Measurements from ENCODE around the gene AP5Z1. TPM values are rescaled to one million over a fixed set of nuclear protein-coding genes. Genes with fewer than 3 reads are reported as not detected.

The AP5Z1 gene
- polyA plus RNA-seq, 2 of the 4 experiments (the other 2 are of a cell fraction) = 6.8 to 21.8 TPM

- TF ChIP-seq FOXS1 (CRISPR knock-in tag; IDR thresholded peaks at IDR 0.05) (peak; percentile 56; the same call in 1 of the 2 replicates), MYC (IDR thresholded peaks at IDR 0.05; ENCODE audit: borderline replicate concordance, low read length) (peak; percentile 75; the same call in 1 of the 2 replicates), RFX5 (IDR thresholded peaks at IDR 0.05) (no peak), RCOR1 (IDR thresholded peaks at IDR 0.05; ENCODE audit: low read depth, low read length) (no peak), SREBF2 (IDR thresholded peaks at IDR 0.05) (no peak), EP300 (IDR thresholded peaks at IDR 0.05) (peak; percentile 90 to 96; a peak in 4 of 5 replicates), CHD2 (IDR thresholded peaks at IDR 0.05; ENCODE audit: low read length, partially characterized antibody) (peak; percentile 29), TFCP2L1 (CRISPR knock-in tag; IDR thresholded peaks at IDR 0.05) (no peak), NPAS2 (CRISPR knock-in tag; IDR thresholded peaks at IDR 0.05; ENCODE audit: borderline replicate concordance) (no peak), CBX2 (IDR thresholded peaks at IDR 0.05; ENCODE audit: borderline replicate concordance, low read depth) (no peak), EHF (CRISPR knock-in tag; IDR thresholded peaks at IDR 0.05) (peak; percentile 77; the same call in 1 of the 2 replicates), BHLHE40 (IDR thresholded peaks at IDR 0.05; ENCODE audit: low read depth, low read length) (no peak), NFE2L2 (conservative IDR thresholded peaks at IDR 0.05; ENCODE audit: low read length) (peak; percentile 92), ATOH8 (CRISPR knock-in tag; IDR thresholded peaks at IDR 0.05; ENCODE audit: low read depth) (peak; percentile 35; the same call in 1 of the 2 replicates), RNF2 (IDR thresholded peaks at IDR 0.05; ENCODE audit: borderline replicate concordance, low read depth) (no peak)
- TF ChIP-seq, protein P1, sequence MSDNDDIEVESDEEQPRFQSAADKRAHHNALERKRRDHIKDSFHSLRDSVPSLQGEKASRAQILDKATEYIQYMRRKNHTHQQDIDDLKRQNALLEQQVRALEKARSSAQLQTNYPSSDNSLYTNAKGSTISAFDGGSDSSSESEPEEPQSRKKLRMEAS (IDR thresholded peaks at IDR 0.05) = peak; percentile 88
Observed at GRCh38 chr7:4738711-4739527, 36.5 kb upstream of the AP5Z1 start (continued).

DNA sequence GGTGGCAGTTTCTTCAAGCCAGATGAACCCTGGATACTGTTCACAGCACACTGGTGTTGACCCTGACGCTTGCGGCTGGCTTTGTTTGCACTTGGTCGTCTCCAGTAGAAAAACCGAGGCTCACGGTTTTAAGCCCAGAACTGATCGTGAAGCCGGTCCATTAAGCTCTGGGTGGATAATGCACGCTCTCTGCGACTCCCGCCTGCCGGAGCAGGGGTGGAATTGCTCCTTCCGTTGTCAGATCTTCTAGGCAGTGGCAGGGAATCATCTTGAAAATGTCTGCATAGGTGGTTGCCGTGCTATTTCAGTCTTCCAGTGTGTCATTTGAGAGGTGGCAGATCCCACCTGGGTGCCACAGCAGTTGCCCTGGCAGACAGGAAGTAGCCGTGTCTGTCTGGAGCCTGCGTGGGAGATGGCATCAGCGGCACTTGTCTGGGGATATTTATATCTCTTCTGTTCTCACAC is 35.9 kb upstream of the AP5Z1 start:
- H3K4me3 ChIP-seq = peak overlapping the region; percentile 23; the same call in 2 of the 3 replicates

DNA sequence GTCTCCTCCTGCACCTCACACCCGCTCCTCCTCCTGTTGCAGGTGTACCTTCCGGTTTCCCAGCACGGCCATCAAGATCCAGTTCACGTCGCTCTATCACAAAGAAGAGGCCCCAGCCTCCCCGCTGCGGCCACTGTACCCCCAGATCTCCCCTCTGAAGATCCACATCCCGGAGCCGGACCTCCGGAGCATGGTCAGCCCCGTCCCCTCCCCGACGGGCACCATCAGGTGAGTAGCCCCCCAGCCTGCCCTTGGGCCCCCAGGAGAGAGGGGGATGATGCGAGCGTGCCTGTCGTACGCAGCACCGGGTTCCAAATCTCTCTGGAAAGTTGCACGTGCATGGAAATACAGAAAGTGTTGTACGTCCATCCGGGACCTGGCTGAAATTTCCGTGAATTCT is 34.6 kb upstream of the AP5Z1 start:
- FAIRE-seq = no peak
- 93% methylated on average over 14 of the region's 22 CpGs for WGBS (ENCODE audit: missing lambda C conversion rate)
- ChIA-PET CTCF (interaction anchor here (0.6 to 7.8 kb wide), 3 partner anchors 15 to 18 kb away, joined by 3 to 46 read pairs (median 4); no protein-coding TSS in a partner anchor), POLR2A (no interaction called here)
- Histone ChIP-seq H3K4me2 (no peak overlapping the region), H3K4me3 (no peak overlapping the region), H3K27ac (peak overlapping the region; percentile 96 to 99), H3K4me1 (peaks cover 78% of the 10 kb centered on the region), H3K9me3 (no peaks in the 10 kb centered on the region)
- no peak for ATAC-seq
- no peak for DNase-seq (ENCODE audit: low read depth in 1 of 2, low spot score in 1 of 2)
- TF ChIP-seq JUN (IDR thresholded peaks at IDR 0.05) = no peak
- TF ChIP-seq NFE2L2 (conservative IDR thresholded peaks at IDR 0.05; ENCODE audit: low read length) = no peak
- no peak for TF ChIP-seq SREBF2 (IDR thresholded peaks at IDR 0.05)
- no peak for TF ChIP-seq JUNB (IDR thresholded peaks at IDR 0.05)
- TF ChIP-seq CHD2 (IDR thresholded peaks at IDR 0.05; ENCODE audit: low read length, partially characterized antibody) = no peak
- TF ChIP-seq RAD21 (conservative IDR thresholded peaks at IDR 0.05 in 1 of 2, IDR thresholded peaks at IDR 0.05 in 1 of 2) = no peak
- TF ChIP-seq ZSCAN20 (CRISPR knock-in tag; IDR thresholded peaks at IDR 0.05) = no peak
- TF ChIP-seq MAFK (IDR thresholded peaks at IDR 0.05; ENCODE audit: partially characterized antibody) = no peak
- TF ChIP-seq, protein P1 (IDR thresholded peaks at IDR 0.05) = no peak
- TF ChIP-seq FOXS1 (CRISPR knock-in tag; IDR thresholded peaks at IDR 0.05) = no peak
- no peak for TF ChIP-seq POLR2AphosphoS2 (conservative IDR thresholded peaks at IDR 0.05; ENCODE audit: low read length)
- no peak for TF ChIP-seq NR3C1 (IDR thresholded peaks at IDR 0.05)
- TF ChIP-seq CEBPB (IDR thresholded peaks at IDR 0.05) = no peak
- no peak for TF ChIP-seq HOXB13 (CRISPR knock-in tag; IDR thresholded peaks at IDR 0.05; ENCODE audit: low read depth)
- no peak for TF ChIP-seq KDM5A (IDR thresholded peaks at IDR 0.05)
- no peak for TF ChIP-seq TFCP2L1 (CRISPR knock-in tag; IDR thresholded peaks at IDR 0.05)

More for the DNA sequence above, 35.9 kb upstream of the AP5Z1 start:
- peak; percentile 56; the same call in 1 of the 2 replicates for TF ChIP-seq HOXA7 (CRISPR knock-in tag; IDR thresholded peaks at IDR 0.05)
- peak; percentile 77 for TF ChIP-seq HOXB5 (CRISPR knock-in tag; IDR thresholded peaks at IDR 0.05)
- no peak for TF ChIP-seq CHD2 (IDR thresholded peaks at IDR 0.05; ENCODE audit: low read length, partially characterized antibody)
- TF ChIP-seq POLR2A (IDR thresholded peaks at IDR 0.05; ENCODE audit: low read length) = peak; percentile 13; the same call in 1 of the 2 replicates
- TF ChIP-seq HEYL (CRISPR knock-in tag; IDR thresholded peaks at IDR 0.05) = 0 out of 2 replicates have a peak, but pooled peaks have one; percentile 31
- TF ChIP-seq ESRRA (IDR thresholded peaks at IDR 0.05; ENCODE audit: borderline replicate concordance, low read length) = no peak
- peak; percentile 19 to 33; a peak in 2 of 5 replicates for TF ChIP-seq RAD21 (conservative IDR thresholded peaks at IDR 0.05 in 1 of 2, IDR thresholded peaks at IDR 0.05 in 1 of 2)
- Histone ChIP-seq H3K9me3 (no peaks in the 10 kb centered on the region), H3K4me2 (peak overlapping the region; percentile 78), H3K27ac (peak overlapping the region; percentile 96 to 99), H3K4me1 (peaks cover 71% of the 10 kb centered on the region)
- DNase-seq (ENCODE audit: low read depth in 1 of 2, low spot score in 1 of 2) (peak; percentile 80 to 83), FAIRE-seq (no peak), ATAC-seq (peak; percentile 68 to 71)
- 6% methylated on average over 16 of the region's 16 CpGs for WGBS (ENCODE audit: missing lambda C conversion rate)
- CTCF ChIA-PET = interaction anchor here (0.9 to 2.5 kb wide), 9 partner anchors 10 to 101 kb away, joined by 3 to 15 read pairs (median 4); no protein-coding TSS in a partner anchor
- POLR2A ChIA-PET = interaction anchor here (1.0 to 2.4 kb wide), 4 partner anchors 14 to 98 kb away, joined by 3 to 15 read pairs (median 4); partner anchors contain the start of gene AP5Z1
